K562 (cell line): Measurements from ENCODE around the gene UNC5C. TPM values are rescaled to one million over a fixed set of nuclear protein-coding genes. Genes with fewer than 3 reads are reported as not detected.

Source experiments
- ATAC-seq: fragments of 200-7000 bp; cut with Tn5 transposase; 3 replicates; pipeline ENCODE4 v1.9.1; 2020; ENCODE audit warnings: moderate library complexity
- BruUV-seq: library from RNA; stranded (reverse); fragments of 400-500 nt; replicated peaks from 2 replicates; lab custom pipeline; 2021; lab: Mats Ljungman, UMichigan
- CTCF ChIA-PET: fragments of 300-600 bp; formaldehyde crosslinking; extraction: SDS; loops from one replicate; lab custom pipeline; 2021; ENCODE audit warnings: low intra/inter-chr PET ratio; lab: Yijun Ruan, JAX
- POLR2A ChIA-PET: fragments of 300-600, 350-650 bp; sonication (Branson Sonifier 250); formaldehyde crosslinking; extraction: SDS; loops from one replicate; lab custom pipeline; 2021; ENCODE audit warnings: antibody characterized with exemption, inconsistent platforms; lab: Yijun Ruan, JAX
- DNase-seq, 4 experiments: peaks; one replicate each; pipeline versions ENCODE4 v3.0.0 to v3.0.0-alpha.2; 2011 to 2018; ENCODE audit warnings: low spot score in 3 of 4, mixed read lengths in 3 of 4; ENCODE audit errors: extremely low read depth in 1 of 4
- FAIRE-seq: peaks from 2 replicates; lab custom pipeline; 2011; peaks lifted over from hg19 to GRCh38; lab: Jason Lieb, UNC
- H2AFZ ChIP-seq: 2 replicates; pipeline ENCODE4 v1.6.0; 2011; ENCODE audit warnings: low read depth, low read length, control low read depth, inconsistent platforms
- H3K27ac ChIP-seq: fragments of 200-600 bp; 3 replicates; pipeline ENCODE4 v1.8.0; 2011; ENCODE audit warnings: low read depth, mild to moderate bottlenecking, control low read depth, inconsistent platforms, low read length, moderate library complexity, mixed read lengths; ENCODE audit errors: extremely low read depth
- H3K27me3 ChIP-seq, 2 experiments: fragments of 300-600 bp in 1 of 2; 2 replicates in 1 of 2; 3 replicates in 1 of 2; pipeline versions ENCODE4 v1.6.0 to v1.8.0; 2011; ENCODE audit warnings: inconsistent platforms in 2 of 2, low read length in 2 of 2, mild to moderate bottlenecking in 1 of 2, mixed read lengths in 1 of 2, moderate library complexity in 1 of 2; ENCODE audit not compliant: control insufficient read depth in 2 of 2, insufficient read depth in 2 of 2
- H3K36me3 ChIP-seq: fragments of 300-600 bp; 3 replicates; pipeline ENCODE4 v1.8.0; 2011; ENCODE audit warnings: mild to moderate bottlenecking, low read length, inconsistent platforms; ENCODE audit not compliant: control insufficient read depth, insufficient read depth
- H3K4me1 ChIP-seq, 2 experiments: fragments of 200-600 bp in 1 of 2; replicated peaks in 1 of 2; 2 replicates in 1 of 2; 3 replicates in 1 of 2; pipeline versions ENCODE4 v1.5.1 to v1.8.0; 2011; ENCODE audit warnings: inconsistent platforms in 2 of 2, low read length in 2 of 2, mild to moderate bottlenecking in 1 of 2, mixed read lengths in 1 of 2, moderate library complexity in 1 of 2; ENCODE audit not compliant: control insufficient read depth in 2 of 2, insufficient read depth in 2 of 2
- H3K4me2 ChIP-seq: 2 replicates; pipeline ENCODE4 v1.6.1; 2011; ENCODE audit warnings: low read length, control low read depth, inconsistent platforms, mixed read lengths; ENCODE audit not compliant: insufficient read depth
- H3K4me3 ChIP-seq: fragments of 200-600 bp; sonication (generic), shearing (Covaris generic); 2 replicates; pipeline ENCODE4 v1.5.1; 2016; ENCODE audit warnings: control low read depth, inconsistent platforms
- H3K79me2 ChIP-seq: fragments of 200-600 bp; 3 replicates; pipeline ENCODE4 v1.8.0; 2011; ENCODE audit warnings: low read length, inconsistent platforms; ENCODE audit not compliant: control insufficient read depth, insufficient read depth
- H3K9ac ChIP-seq, 2 experiments: 2 replicates each; pipeline versions ENCODE4 v1.6.0 to v1.6.1; 2011; ENCODE audit warnings: low read depth in 2 of 2, low read length in 2 of 2, control low read depth in 1 of 2, inconsistent platforms in 1 of 2, mild to moderate bottlenecking in 1 of 2, mixed read lengths in 1 of 2; ENCODE audit not compliant: insufficient read depth in 1 of 2
- H3K9me1 ChIP-seq: one replicate; pipeline ENCODE4 v1.6.0; 2011; ENCODE audit warnings: inconsistent platforms, mild to moderate bottlenecking, low read length, moderate library complexity; ENCODE audit not compliant: control insufficient read depth, insufficient read depth
- H3K9me3 ChIP-seq: replicated peaks from 2 replicates; pipeline ENCODE4 v1.5.1; 2011; ENCODE audit warnings: low read depth, low read length, inconsistent platforms; ENCODE audit not compliant: control insufficient read depth, insufficient read depth
- H4K20me1 ChIP-seq: replicated peaks from 2 replicates; pipeline ENCODE4 v1.6.1; 2011; ENCODE audit warnings: low read length, inconsistent platforms, mixed read lengths; ENCODE audit not compliant: control insufficient read depth, insufficient read depth
- ESRRB ChIP-seq: fragments of 250-450 bp; sonication (Bioruptor Pico); IDR thresholded peaks from 2 replicates; pipeline ENCODE4 v1.5.0; 2020; ENCODE audit warnings: mild to moderate bottlenecking, moderate library complexity, borderline replicate concordance
- HDAC6 ChIP-seq: IDR thresholded peaks from 2 replicates; pipeline ENCODE4 v1.6.1; 2012; ENCODE audit warnings: low read depth, mild to moderate bottlenecking, control low read depth, inconsistent platforms, low read length, moderate library complexity
- KHSRP ChIP-seq: fragments of 450-650 bp; IDR thresholded peaks from 2 replicates; pipeline ENCODE4 v1.6.1; 2017
- MCM2 ChIP-seq: fragments of 450-650 bp; IDR thresholded peaks from 2 replicates; pipeline ENCODE4 v1.6.1; 2017; ENCODE audit warnings: low read depth, mild to moderate bottlenecking
- MTA3 ChIP-seq: fragments of 450-650 bp; formaldehyde crosslinking; IDR thresholded peaks from 2 replicates; pipeline ENCODE4 v1.6.1; 2017; ENCODE audit warnings: mild to moderate bottlenecking, borderline replicate concordance
- NCOA2 ChIP-seq, 2 experiments: fragments of 450-650 bp; IDR thresholded peaks; 2 replicates each; pipeline ENCODE4 v1.6.1; 2018; ENCODE audit warnings: mild to moderate bottlenecking in 2 of 2, moderate library complexity in 1 of 2; ENCODE audit not compliant: partially characterized antibody in 2 of 2
- NR3C1 ChIP-seq: sonication (generic); formaldehyde crosslinking; IDR thresholded peaks from 2 replicates; pipeline ENCODE4 v1.8.1; 2022; ENCODE audit warnings: missing genetic modification reagents
- TCFL5 ChIP-seq: fragments of 250-450 bp; sonication (Bioruptor Pico); conservative IDR thresholded peaks from 2 replicates; pipeline ENCODE4 v1.6.1; 2021; ENCODE audit warnings: mild to moderate bottlenecking, moderate library complexity, matching md5 sums
- ZBTB7A ChIP-seq: IDR thresholded peaks from 2 replicates; pipeline ENCODE4 v1.6.1; 2011; ENCODE audit warnings: low read depth, mild to moderate bottlenecking, low read length, moderate library complexity, borderline replicate concordance; ENCODE audit not compliant: control insufficient read depth
- WGBS: fragments of 100-300 bp; shearing (Covaris generic); methylation state at CpG from one replicate; pipeline ENCODE4 v1.1.6; 2016; ENCODE audit warnings: low coverage, mixed read lengths; ENCODE audit not compliant: insufficient coverage; ENCODE audit errors: missing lambda C conversion rate; 5-methylcytosine and 5-hydroxymethylcytosine counted together
- in situ Hi-C: fragments of 300-500 bp; cut with MboI; formaldehyde crosslinking; loops from 4 replicates; pipeline ENCODE4 v1.15.0; 2018; ENCODE audit warnings: inconsistent platforms, mixed read lengths
- intact Hi-C: fragments of 100-400 bp; cut with micrococcal nuclease; formaldehyde crosslinking; loops from 2 replicates; pipeline ENCODE4 v1.14.2; 2022
- polyA plus RNA-seq, 8 experiments: library from polyadenylated mRNA; depleted of rRNA in 4 of 8; stranded (reverse) in 5 of 8; unstranded in 3 of 8; fragments of >200 nt; fragmentation: Nextera tagmentation in 2 of 8; fragmentation: Illumina TruSeq in 1 of 8; extraction: Ambion mirVana in 2 of 8; extraction: Trizol in 1 of 8; gene quantifications; 2 replicates each; pipeline versions ENCODE4 v1.2.1 to v1.2.3, GENCODE V29; 2011 to 2014; ENCODE audit warnings: inconsistent platforms in 1 of 8, missing spikeins in 1 of 8
- total RNA-seq, 7 experiments: library from RNA; depleted of rRNA in 6 of 7; stranded (reverse); fragments of >200 nt in 6 of 7; fragmentation: Illumina TruSeq in 2 of 7; extraction: Trizol in 2 of 7; gene quantifications; 2 replicates each; pipeline versions ENCODE4 v1.2.1 to v1.2.3, GENCODE V29; 2011 to 2021; ENCODE audit warnings: low replicate concordance in 1 of 7
- TF ChIP-seq, protein P1 (sequence below): fragments of 250-450 bp; sonication (Bioruptor Pico); IDR thresholded peaks from 2 replicates; pipeline ENCODE4 v1.6.1; 2021; ENCODE audit warnings: mild to moderate bottlenecking
- TF ChIP-seq, protein P2 (sequence below), 3 experiments: fragments of 200-800 bp in 1 of 3; fragments of 250-450 bp in 1 of 3; fragments of 450-650 bp in 1 of 3; sonication (Bioruptor Pico) in 1 of 3; sonication (Bioruptor generic) in 1 of 3; formaldehyde crosslinking in 1 of 3; IDR thresholded peaks; 2 replicates each; pipeline versions ENCODE4 v1.6.1 to v1.8.0; 2016 to 2022; ENCODE audit warnings: mild to moderate bottlenecking in 2 of 3, missing genetic modification characterization in 2 of 3, missing compliant biosample characterization in 1 of 3, moderate library complexity in 1 of 3

UNC5C gene
- total and polyA plus RNA-seq, 9 of the 15 experiments (the other 6 are each of a cell fraction or from before 2014, with no cell fraction given): under 0.01 to 0.10 (median 0.03) TPM; not detected in 1

DNA sequence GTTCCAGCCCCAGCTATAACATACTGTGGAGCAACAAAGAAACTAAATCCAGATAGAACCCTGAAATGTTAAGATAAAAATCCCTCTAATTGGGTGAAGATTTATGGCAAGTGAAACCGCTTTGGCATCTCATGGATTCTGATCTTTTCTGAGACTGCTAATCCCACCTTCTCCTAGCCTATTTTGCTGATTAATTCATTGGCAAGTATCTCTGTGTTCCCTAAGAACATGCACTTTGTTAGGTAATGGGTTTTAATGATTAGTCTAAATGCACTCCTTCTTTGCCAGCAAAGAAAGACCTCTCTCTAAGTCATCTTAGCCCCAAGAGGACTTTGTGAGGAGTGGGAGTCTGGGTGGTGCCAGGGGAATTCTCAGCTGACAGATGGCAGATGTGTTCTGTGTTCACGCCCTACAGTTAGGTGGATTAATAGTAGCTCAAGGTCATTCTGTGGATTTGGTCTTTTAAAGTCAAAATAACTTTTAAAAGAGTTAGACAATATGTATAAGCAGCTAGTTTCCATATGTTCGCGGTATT is 171.3 kb downstream of the UNC5C start:
- ATAC-seq: no peak
- Histone ChIP-seq H3K9me3 (no peaks in the 10 kb centered on the region), H3K4me2 (no peak overlapping the region), H3K4me1 (no peaks in the 10 kb centered on the region; a peak in 1 of 5 replicates), H3K4me3 (no peak overlapping the region), H2AFZ (no peak overlapping the region), H3K27me3 (no peaks in the 10 kb centered on the region), H3K36me3 (no peaks in the 10 kb centered on the region), H3K27ac (no peak overlapping the region), H4K20me1 (no peaks in the 10 kb centered on the region), H3K9me1 (no peaks in the 10 kb centered on the region), H3K79me2 (no peaks in the 10 kb centered on the region), H3K9ac (no peak overlapping the region)
- 6% methylated on average over 4 of the region's 4 CpGs for WGBS
- intact Hi-C loops (no loop called here), in situ Hi-C loops (no loop called here)
- no TSS peak for BruUV-seq
- ChIA-PET POLR2A (interaction anchor here (0.6 kb wide), 1 partner anchor 15 kb away, joined by 3 read pairs; no protein-coding TSS in a partner anchor), CTCF (no interaction called here)
- TF ChIP-seq MTA3 (no peak), KHSRP (no peak), ZBTB7A (no peak), MCM2 (no peak), TCFL5 (CRISPR knock-in tag) (no peak), NR3C1 (CRISPR knock-in tag) (no peak), ESRRB (CRISPR knock-in tag) (no peak), NCOA2 (IDR thresholded peaks at IDR 0.05; ENCODE audit: partially characterized antibody in 2 of 2) (no peak), HDAC6 (no peak)
- TF ChIP-seq, protein P1, sequence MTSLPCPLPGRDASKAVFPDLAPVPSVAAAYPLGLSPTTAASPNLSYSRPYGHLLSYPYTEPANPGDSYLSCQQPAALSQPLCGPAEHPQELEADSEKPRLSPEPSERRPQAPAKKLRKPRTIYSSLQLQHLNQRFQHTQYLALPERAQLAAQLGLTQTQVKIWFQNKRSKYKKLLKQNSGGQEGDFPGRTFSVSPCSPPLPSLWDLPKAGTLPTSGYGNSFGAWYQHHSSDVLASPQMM (CRISPR knock-in tag): no peak
- TF ChIP-seq, protein P2, sequence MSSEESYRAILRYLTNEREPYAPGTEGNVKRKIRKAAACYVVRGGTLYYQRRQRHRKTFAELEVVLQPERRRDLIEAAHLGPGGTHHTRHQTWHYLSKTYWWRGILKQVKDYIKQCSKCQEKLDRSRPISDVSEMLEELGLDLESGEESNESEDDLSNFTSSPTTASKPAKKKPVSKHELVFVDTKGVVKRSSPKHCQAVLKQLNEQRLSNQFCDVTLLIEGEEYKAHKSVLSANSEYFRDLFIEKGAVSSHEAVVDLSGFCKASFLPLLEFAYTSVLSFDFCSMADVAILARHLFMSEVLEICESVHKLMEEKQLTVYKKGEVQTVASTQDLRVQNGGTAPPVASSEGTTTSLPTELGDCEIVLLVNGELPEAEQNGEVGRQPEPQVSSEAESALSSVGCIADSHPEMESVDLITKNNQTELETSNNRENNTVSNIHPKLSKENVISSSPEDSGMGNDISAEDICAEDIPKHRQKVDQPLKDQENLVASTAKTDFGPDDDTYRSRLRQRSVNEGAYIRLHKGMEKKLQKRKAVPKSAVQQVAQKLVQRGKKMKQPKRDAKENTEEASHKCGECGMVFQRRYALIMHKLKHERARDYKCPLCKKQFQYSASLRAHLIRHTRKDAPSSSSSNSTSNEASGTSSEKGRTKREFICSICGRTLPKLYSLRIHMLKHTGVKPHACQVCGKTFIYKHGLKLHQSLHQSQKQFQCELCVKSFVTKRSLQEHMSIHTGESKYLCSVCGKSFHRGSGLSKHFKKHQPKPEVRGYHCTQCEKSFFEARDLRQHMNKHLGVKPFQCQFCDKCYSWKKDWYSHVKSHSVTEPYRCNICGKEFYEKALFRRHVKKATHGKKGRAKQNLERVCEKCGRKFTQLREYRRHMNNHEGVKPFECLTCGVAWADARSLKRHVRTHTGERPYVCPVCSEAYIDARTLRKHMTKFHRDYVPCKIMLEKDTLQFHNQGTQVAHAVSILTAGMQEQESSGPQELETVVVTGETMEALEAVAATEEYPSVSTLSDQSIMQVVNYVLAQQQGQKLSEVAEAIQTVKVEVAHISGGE (CRISPR knock-in tag; IDR thresholded peaks at IDR 0.05): no peak
- DNase-seq: no peak
- no peak for FAIRE-seq
